Posterior vena cava (tissue), 2 donors: ENCODE data around the gene NXN. TPM values are rescaled to one million over a fixed set of nuclear protein-coding genes. Genes with fewer than 3 reads are reported as not detected.
A peak's percentile ranks its signal among the peaks of the same experiment; 100 is the strongest.
"Not testable (repeated sequence)": the region's sequence is repeated elsewhere in the genome, so short reads cannot be mapped to it uniquely, and the experiment has no call there.

Experiments used
- DNase-seq: peaks from one replicate; pipeline ENCODE4 v3.0.0-alpha.2; 2020; ENCODE audit warnings: low spot score
- intact Hi-C, 2 donors: fragments of 100-400 bp; cut with DNase I; formaldehyde crosslinking; loops; one replicate each; pipeline versions ENCODE4 v1.14.1 to v1.14.2; 2022 to 2023
- total RNA-seq, 2 donors: library from RNA; stranded (reverse); fragmentation: NEBNext Ultra II Directional; extraction: Animal tissue kit (Norgen Biotek cat#: 25700); gene quantifications; one replicate each; pipeline ENCODE4 v1.2.1, GENCODE V29; 2021
- donor health status: DM: yes; HTN: yes; CAD: no.
- donor health status: DM: yes; HTN: yes; CAD: no.

NXN gene
- total RNA-seq, 2 donors from 2014 or later: 34.8 to 46.3 TPM

- DNase-seq: peak; percentile 98
- intact Hi-C loops: no loop called here
These were observed 197.5 kb downstream of the NXN start, which contains the start of the genes GLOD4 and MRM3 for GRCh38 chr17:781805-782731. TSS of gene GLOD4 (minus strand) at chr17:782280. CDS start at chr17:782255, 25 bp downstream. TSS of gene MRM3 (plus strand) at chr17:782353. CDS start at chr17:782379, 26 bp downstream.

DNA sequence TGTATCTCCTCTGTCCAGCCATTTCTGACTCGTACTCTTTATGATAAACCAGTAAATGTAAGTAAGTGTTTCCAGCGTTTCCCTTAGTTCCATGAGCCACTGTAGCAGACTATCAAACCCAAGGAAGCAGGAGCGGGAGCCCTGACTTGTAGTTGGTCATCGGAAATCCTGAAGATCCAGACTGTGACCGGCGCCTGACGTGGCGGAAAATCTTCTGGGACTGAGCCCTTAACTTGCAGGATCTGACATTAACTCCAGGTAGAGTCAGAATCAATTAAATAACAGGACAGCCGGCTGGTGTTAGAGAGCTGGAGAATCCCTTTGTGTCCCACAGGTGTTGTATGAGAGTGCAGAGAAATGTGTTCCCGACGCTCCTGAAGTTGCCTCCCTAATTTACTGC is 201.5 kb downstream of the NXN start:
- DNase-seq: peak; percentile 28
- intact Hi-C loops: no loop called here

DNA sequence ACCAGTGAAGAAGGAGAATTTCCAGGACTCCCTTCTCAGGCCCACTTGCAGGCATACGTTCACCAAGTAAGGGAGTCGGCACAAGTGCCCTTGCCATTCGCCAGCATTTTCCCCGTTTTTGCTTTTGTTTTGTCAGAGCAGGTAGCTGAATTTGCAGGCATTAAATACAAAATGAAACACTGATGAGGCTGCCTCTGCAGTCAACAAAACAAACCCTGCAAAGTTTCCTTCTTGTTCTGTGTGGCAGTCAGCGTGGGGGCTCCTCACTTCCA is 205.3 kb downstream of the NXN start:
- intact Hi-C loops: no loop called here
- peak; percentile 12 for DNase-seq

GRCh38 chr17:773467-774312 is 205.9 kb downstream of the NXN start:
- intact Hi-C loops: no loop called here
- peak; percentile 7 for DNase-seq

DNA sequence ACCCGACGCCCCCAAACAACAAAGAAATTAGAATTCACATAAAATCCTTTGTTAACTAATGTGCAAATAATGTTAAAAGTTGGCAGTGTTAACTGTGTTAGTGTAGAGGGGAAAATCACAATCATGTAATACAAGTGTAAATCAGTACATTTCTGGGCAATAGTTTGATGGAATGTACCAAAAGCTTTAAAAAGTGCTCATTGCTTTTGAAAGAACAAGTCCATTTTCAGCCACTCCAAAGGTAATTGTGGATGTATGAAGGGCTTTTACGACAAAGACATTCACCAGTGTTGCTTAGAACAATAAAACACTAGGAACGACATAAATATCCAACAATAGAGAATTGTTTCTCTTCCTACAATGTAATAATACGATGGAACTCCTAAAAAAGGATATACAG is 206.6 kb downstream of the NXN start:
- intact Hi-C loops: no loop called here
- DNase-seq: no peak

GRCh38 chr17:767076-767475 is 212.5 kb downstream of the NXN start:
- intact Hi-C loops: loop anchor here in 1 of 2 donors (5.0 kb wide), 1 partner anchor 435 kb away; no protein-coding TSS in a partner anchor
- no peak for DNase-seq

- DNase-seq: peak; percentile 61
- intact Hi-C loops: no loop called here
These were observed 219.2 kb downstream of the NXN start for GRCh38 chr17:760371-760770.

- intact Hi-C loops: no loop called here
- peak; percentile 9 for DNase-seq
These were observed 219.6 kb downstream of the NXN start for GRCh38 chr17:759964-760363.

DNA sequence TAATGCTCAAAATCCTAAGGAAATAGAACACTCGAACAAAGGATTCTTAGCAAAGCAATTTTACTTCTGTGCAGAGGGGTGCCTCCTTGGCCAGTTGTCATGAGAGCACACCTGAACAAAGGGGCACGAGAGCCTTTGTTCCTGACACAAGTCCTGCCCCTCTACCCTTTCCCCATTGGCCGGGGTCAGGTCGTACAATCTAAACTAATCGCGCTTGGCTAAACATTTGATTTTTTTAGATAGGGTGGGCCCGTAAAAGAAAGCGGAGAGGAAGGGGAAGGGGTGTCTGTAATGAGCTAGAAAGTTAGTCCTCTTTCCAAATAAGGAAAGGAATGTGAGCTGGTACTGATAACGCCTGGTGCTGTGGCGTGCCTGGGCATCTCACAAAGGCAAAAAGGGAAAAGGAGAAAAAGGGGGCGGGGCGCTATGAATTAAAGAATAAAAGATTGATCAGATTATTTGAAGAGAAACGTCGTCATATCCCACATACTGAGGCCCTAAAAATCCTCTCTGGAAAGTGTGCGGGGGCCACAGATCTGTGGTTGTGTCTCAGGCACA is 223.5 kb downstream of the NXN start:
- intact Hi-C loops: not testable (repeated sequence)

GRCh38 chr17:755319-755961 is 224.1 kb downstream of the NXN start:
- DNase-seq, intact Hi-C loops: not testable (repeated sequence)

More for the DNA sequence above, 223.5 kb downstream of the NXN start:
- peak; percentile 37 for DNase-seq

- peak; percentile 23 for DNase-seq
- intact Hi-C loops: no loop called here
These were observed 226.2 kb downstream of the NXN start for GRCh38 chr17:753418-753817.

DNA sequence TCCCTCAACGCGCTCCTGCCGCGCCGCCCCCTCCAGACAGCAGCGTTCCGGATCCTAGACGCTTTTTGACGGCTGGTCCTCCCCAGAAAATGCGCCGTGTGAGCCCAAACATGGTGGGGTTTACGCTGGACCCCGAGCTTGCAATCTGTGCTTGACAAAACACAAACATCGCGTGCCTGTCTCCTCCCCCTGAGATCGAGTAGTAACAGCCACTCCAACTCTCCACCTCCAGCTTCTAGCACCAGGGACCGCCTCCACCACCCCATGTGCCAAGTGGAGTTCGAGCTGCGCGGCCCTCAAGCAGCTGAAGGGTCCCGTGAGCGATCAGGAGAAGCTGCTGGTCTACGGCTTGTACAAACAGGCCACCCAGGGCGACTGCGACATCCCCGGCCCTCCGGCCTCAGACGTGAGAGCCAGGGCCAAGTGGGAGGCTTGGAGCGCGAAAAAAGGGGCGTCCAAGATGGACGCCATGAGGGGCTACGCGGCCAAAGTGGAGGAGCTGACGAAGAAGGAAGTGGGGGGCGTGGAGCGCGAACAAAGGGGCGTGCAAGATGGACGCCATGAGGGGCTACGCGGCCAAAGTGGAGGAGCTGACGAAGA is 226.9 kb downstream of the NXN start:
- DNase-seq: peak; percentile 91
- intact Hi-C loops: no loop called here

DNA sequence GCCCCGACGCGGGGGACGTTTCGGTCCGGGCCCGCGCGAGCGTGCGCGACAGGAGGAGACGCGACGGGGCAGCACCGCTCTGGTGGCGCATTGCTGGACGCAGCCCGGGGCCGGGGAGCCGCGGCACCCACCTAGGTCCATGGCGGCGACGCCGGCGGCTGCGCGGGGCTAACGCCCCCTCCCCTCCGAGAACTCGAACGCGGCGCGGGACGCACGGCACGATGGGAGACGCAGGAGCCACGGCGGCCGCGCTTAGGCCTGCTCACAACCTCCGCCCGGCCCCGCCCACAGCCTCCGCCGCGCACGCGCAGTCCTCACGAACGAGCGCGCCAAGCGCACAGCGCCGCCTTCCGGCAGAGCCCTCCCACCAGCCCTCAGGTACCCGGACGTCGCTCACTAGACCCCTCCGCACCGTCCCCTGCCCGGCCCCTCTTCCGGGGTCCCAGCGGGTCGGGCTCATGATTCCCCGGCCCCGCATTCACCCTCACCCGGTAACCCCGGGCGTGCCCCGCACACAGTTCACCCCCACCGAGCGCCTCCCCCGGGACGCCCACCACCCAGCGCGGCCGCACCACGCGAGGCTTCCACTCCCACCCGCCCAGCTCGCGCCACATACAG is 227.5 kb downstream of the NXN start, which contains the start of gene GEMIN4:
Gene GEMIN4 (minus strand): TSS at position 263 of the 618 bp plus-strand sequence. CDS start 122 bp downstream, at position 141.
- intact Hi-C loops: no loop called here
- DNase-seq: peak; percentile 98

DNA sequence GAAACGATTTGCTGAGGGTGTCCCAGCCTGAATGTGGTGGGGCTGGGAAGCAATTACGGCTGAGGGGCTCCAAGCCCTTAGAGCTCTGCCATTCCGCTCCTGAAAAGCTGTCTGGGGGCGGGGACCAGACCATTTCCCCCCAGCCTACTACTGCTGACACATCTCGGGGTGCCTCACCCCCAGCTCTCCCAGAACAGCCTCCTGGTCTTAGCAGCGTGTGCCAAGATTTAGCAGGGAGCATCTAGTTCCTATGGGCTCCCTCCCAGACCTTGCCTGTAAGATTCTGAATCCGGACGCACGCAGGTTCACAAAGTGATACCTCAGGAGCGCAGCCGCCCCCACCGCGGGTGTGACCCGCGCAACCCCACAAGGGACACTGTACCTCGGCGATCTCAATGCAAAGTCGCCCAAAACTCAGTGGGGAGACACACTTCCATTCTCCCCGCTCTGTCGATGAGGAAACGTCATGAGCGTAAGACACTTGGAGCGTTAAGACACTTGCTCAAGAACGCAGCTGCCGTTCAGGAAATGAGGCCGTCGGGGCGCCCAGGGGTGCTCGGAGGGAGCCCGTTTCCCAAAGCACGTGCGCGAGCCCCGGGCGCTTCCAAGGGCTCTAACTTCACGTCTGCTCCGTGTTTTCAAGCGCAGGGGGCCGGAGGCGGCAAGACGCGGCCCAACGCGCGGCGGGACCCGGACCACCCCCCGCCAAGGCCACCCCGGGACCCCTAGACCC is 228.1 kb downstream of the NXN start:
- DNase-seq: peak; percentile 82
- intact Hi-C loops: no loop called here

DNA sequence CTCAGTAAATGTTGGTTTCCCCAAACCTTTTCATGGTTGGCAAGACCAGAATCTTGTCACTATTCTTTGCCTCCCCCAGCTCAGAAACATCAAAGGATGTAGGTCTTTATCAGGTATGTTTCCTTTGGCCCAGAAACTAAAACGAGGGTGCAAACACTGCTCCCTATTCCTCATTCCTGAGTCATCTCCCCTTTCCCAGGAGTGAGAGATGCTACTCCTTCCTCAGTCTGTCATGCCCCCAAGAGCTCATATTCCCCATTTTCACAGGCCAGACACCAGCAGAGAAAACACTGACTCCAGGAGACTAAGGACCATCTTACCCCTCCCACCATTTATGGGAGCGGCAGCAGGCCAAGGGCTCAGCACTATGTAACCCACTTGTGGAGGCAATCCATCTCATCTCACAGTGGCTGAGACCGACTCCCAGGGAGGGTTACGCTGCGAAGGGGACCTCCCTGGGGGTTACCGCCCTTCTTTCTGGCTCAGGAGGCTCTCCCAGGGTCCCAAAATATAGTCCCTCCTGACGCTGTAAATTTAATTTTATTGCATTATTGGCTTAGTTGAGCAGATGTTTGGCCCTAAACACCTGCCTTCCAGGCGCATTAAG is 229.0 kb downstream of the NXN start:
- intact Hi-C loops: no loop called here

GRCh38 chr17:749359-749758 is 230.2 kb downstream of the NXN start:
- intact Hi-C loops, DNase-seq: not testable (repeated sequence)

More for the DNA sequence above, 229.0 kb downstream of the NXN start:
- DNase-seq: peak; percentile 61
